Measurements from ENCODE around the gene HAAO.

GRCh38 chr2:42764901-42765300, 27.5 kb downstream of the HAAO start:
- TF ChIP-seq CTCF (IDR thresholded peaks at IDR 0.05) (no peak), ZFX (IDR thresholded peaks at IDR 0.05; ENCODE audit: borderline replicate concordance) (no peak)
